ENCODE data around the gene FAM118B.

The FAM118B gene

DNA sequence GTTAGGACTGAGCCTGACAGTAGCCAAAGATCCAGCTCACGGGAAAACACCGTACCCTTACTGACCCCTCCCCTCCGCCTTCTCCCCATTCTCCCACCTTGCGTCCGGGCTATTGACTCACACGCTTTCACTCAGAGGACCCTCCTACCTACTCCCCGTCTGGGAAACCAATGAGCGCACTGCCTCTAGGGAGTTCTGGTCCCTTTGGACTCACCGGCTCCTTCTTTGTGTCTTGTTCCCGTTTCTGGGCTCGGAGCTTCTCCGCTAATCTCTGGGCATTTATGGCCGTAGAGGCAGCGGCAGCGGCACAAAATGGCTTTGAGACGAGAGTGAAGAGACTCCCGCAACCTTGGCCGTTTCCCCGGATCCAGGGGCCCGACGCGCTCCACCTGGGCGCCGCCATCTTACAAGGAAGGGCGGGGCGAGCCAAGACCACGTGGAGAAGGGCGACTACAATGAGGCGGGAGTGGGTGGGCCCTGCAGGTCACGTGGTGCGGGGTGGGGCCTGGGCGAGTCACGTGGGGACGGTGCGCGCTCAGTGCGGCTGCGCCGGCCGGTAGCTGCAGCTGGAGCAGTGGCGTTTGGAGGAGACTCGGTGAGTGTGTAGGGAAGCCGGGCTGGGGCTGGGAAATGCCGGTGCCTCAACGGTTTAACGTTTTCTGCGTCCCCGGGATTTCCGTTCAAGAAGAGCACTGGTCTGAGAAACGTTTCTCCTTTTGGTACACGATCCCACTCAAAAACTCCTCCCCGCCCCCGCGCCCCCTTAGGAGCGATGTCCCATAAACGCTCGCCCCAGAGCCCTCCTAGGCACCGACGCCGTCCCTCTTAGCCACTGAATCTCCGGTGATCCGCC is at the start of gene FAM118B, which contains the start of gene RPUSD4:
FAM118B (plus strand) TSS at position 547 of the 853 bp plus-strand sequence. CDS start 23,220 bp downstream, outside the sequence.
RPUSD4 (minus strand) TSS at position 415 of the 853 bp plus-strand sequence; CDS start at position 403, 12 bp downstream.
- peak; percentile 99 for DNase-seq (ENCODE audit: low read depth)

DNA sequence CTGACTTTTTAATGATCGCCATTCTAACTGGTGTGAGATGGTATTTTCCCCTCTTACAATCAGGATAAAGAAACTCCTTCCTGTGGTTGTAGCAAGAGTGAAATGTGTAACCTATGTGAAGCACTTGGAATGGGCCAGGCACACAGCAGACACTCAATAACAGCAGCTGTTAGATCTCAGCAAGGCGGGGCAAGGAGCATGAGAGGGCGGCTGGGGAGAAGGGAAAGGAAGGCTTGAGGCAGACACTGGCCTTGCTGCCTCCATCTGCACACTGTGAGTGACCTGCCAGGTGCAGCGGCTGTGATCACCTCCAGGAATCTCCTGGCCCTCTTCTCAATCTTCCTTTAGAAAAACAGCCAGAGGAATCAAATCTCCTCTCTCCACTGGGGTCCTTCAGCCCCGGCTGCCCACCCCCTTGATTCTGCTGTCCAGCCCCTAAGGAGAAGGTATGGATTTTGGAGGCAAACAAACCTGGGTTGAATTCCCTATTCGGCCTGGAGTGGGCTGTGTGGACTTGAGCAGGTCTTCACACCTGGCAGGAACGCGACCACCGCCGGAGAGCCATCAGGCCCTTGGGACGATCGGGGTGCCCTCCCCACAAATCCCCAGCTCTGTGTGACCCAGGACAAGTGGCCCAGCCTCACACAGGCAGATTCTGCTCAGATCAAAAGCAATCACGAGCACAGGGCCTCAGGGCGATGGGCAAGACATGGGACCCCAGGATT is 49.1 kb upstream of the FAM118B start:
- no peak for DNase-seq (ENCODE audit: low read depth)

DNA sequence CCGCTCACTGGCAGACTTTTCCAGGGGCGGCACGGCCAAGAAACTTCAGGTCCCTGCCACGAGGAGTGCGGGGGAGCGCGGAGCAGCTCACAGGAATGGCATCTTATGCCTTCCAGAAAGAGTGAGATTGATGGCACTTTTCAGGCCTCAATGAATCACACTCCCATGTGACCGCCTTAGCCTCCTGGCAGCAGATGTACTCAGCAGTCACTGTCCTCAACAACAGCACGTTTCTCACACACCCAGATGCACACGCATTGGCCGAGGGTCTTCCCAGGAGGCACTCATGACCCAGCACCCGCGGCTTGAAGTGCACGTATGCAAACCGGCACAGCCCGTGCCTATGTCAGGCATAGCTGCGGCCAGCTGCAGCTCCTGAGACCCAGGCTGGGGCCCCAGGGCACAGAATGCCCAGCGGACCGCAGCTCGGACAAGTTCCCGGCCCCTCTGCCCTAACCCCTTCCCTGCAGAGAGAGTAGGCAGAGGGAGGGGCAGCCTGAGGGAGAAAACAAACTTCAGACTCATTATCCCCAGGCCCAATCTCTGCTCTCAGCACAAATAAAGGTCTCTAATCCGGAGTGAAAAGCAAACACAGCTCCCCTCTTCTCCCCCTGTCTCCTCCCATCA is 48.4 kb upstream of the FAM118B start:
- DNase-seq (ENCODE audit: low read depth) = no peak

DNA sequence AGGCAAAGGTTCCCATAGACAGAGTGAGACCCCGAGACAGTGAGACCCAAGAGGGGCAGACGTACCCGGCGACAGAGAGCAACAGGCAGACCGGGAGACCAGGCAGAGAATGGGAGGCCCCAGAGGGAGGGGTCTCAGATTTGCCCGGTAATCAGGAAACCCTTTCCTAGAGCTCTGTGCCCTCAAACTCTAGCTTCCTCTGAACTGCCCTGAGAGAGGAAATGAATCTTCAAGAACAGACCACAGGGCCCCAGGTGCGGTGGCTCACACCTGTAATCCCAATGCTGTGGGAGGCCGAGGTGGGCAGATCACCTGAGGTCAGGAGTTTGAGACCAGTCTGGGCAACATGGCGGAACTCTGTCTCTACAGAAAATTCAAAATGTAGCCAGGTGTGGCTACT is 47.8 kb upstream of the FAM118B start:
- DNase-seq (ENCODE audit: low read depth) = no peak

DNA sequence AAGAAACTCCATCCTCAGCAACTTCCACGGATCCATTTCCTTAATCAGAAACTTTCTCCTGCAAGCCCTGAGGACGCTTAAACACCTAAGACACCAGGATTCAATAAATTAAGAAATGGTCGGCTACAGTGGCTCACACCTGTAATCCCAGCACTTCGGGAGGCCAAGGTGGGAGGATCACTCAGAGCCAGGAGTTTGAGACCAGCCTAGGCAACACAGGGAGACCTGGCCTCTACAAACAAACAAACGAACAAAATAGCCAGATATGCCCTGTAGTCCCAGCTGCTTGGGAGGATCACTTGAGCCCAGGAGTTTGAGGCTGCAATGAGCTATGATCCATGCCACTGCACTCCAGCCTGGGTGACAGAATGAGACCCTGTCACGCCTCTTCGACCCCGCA is 46.8 kb upstream of the FAM118B start:
- DNase-seq (ENCODE audit: low read depth) = no peak

DNA sequence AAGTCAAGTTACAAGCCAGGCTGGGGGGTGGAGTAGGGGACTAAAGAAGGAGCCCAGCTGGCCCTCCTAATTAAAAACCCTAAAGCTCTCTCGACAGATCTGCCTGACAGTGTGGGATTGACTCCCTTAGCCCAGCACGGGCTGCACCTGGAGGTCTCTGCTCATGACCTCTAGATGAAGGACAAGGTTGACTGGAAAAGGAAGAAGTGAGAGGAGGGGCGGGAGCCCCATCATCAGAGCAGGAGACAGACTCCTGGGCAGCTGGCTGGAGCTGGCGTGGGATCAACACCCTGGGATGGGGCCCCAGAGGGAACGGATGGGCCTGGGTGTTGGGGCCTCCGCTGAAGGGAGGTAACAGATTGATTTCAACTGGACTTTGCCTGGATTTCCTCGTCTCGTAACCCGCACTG is 46.3 kb upstream of the FAM118B start:
- DNase-seq (ENCODE audit: low read depth) = no peak

DNA sequence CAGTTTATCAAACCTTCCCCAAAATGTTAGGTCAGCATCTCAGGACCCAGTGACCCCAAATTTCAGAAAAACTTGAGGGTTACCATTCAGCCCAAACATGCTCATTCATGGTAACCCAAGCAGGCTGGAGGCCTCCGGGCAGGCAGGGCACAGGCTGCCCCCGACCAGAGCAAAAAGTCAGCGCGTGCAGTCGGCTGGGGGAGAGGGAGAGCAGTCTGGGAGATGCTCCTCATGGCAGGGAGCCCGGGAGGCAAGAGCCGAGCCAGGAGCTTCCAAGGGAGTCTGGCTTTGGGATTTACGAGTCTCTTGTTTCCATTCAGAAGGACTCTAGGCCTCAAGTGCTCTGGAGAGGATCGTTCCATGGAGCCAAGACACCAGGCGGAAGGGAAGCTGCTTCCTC is 45.8 kb upstream of the FAM118B start:
- DNase-seq (ENCODE audit: low read depth) = no peak

DNA sequence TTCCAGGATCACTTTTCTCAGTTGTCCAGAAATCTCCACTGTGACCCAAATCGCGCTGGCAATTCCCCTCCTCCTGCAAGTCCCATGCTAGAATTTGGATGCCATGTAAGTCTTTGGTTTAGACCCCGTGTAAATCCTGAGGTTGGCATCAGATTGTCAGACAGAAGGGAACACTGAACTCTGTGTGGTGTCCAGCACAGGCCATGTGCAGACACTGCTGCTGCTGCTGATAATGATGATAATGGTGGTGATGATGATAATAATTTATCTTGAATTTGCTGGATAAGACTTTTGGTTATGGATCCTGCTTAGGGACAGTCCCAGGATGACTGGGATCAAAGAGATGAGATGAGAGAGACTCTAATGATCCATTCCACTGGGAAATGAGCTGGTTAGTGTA is 45.2 kb upstream of the FAM118B start:
- no peak for DNase-seq (ENCODE audit: low read depth)

DNA sequence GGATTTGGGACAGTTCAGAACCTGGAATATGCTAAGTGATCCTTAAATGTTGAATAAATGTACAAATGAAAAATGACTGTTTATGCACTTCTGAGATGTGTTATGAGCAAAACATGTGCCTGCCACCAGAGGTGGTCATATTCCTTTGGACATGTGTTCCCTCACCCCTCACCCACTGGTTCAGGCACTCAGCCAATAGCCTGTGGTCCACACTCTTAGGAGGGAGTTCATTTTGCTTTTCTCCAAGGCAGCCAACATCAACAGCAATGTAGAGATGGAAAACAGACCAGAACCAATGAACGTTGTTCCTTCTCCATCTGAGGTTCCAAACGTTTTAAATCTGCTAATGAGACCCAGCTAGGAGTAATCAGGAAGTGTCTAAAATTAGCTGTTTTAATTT is 44.1 kb upstream of the FAM118B start:
- DNase-seq (ENCODE audit: low read depth) = no peak

DNA sequence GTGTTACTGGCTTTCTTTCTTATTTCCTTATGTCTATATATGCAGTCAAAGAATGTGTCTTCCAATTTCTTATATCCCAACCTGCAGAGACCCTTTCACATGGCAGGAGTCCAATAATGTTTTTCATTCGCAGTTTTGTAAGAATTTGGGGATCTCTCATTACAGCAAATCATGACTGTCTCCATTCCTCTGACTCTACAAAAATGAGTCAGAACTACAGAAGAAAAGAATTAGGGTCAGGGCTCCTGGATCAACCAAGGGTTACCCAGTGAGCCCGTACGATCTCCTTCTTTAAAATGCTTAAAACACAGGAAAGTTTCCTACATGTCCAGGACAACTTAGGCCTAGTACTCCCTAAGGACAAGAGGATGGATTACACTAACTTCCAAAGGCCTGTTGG is 42.3 kb upstream of the FAM118B start:
- no peak for DNase-seq (ENCODE audit: low read depth)

DNA sequence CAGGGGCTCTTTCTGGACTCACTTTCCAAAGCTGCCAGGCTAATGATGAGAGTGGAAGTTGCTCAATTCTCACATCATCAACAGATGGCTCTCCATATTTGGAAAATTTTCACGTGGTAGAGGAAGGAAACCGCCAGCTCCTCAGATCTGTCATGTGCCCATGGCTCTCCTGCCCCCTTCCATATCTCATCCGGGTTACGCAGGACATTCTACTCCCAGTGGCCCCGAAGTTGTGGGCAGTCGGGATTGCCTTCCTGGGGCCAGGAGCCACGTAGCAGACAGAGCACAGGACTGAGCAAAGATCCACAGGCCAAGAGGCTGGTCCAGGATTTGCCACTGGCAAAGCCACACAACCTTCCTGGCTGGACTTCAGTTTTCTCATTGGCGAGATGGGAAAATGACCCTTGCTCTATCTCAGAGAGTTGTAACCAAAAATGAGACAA is 39.0 kb upstream of the FAM118B start:
- DNase-seq (ENCODE audit: low read depth) = no peak

DNA sequence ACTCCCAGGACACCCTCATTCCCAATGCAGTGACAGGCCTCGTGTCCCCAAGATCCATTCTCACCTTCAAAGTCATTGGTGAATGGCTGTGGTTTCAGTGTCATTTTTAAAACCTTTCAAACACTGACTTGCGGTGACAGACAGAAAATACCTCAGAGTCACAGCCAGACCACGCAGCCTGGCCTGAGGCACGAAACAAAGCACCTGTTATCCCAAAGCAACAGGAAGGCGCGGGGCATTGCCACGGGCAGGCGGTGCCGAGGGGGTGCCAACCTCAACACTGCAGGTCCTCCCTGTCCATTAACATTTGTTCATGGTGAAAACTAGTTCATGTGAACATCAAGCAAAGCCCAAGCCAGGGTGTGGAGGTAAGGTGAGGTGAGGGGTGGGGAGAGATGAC is 38.3 kb upstream of the FAM118B start:
- no peak for DNase-seq (ENCODE audit: low read depth)

DNA sequence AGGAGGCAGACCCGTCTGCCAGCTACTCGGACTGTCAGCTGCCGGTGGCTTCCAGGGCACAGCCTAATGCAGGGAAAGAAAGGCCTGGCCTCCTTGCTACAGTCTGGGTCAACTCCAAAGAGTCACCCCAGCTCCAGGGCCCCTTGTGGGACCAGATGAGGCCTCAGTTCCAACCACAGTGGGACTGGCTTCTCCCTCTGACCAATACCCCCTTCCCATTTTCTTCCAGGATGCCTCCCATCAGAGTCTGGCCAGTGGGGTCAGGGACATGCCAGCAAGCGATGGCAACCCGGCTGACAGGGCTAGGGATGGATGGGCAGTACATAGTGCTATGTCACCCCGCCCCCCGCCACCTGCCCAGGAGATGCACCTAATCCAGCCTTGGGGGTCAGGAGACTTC is 36.8 kb upstream of the FAM118B start:
- DNase-seq (ENCODE audit: low read depth) = no peak

DNA sequence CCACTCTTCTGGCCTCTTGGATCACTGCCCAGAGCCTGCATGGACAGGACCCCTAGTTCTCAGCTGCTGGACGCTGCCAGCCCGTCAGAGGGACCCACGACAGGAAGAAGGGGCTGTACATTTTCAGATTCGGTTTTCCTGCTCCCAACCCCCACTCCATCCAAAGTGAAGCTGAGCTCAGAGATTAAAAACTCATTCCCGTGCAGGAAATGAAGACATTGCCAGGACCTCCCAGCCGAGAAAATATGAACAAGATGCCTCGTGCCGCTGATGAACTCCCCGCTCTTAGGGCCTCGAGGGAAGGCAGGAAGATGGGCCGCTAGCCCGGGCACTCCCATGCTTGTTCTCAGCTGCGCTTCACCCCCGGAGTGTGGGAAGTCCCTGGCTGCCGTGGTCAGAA is 36.2 kb upstream of the FAM118B start:
- DNase-seq (ENCODE audit: low read depth) = no peak

DNA sequence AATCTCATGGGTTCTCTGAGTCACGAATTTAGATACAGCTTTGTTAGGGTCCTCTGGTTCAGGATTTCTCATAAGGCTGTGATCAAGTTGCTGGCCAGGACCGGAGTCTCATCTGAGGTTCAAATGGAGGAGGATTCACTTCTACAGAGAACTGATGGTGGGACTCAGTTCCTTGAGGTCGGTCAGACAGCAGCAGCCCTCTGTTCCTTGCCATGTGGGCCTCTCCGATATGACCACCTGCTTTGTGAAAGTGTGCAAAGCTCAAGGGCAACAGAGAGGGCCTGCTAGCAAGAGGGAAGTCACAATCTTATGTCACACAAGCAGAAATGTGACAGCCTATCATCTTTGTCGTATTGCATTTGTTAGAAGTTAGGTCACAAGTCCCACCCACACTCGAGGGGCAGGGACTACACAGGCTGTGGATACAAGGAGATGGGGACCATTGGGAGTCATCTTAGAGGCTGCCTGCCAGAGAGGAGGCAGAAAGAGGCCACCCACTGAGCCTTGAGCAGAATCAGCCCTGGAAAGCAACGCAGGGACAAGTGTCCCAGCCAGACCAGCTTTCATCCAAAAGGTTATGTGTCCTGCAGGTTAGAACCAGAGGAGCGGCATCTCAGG is 34.6 kb upstream of the FAM118B start:
- DNase-seq (ENCODE audit: low read depth) = no peak

DNA sequence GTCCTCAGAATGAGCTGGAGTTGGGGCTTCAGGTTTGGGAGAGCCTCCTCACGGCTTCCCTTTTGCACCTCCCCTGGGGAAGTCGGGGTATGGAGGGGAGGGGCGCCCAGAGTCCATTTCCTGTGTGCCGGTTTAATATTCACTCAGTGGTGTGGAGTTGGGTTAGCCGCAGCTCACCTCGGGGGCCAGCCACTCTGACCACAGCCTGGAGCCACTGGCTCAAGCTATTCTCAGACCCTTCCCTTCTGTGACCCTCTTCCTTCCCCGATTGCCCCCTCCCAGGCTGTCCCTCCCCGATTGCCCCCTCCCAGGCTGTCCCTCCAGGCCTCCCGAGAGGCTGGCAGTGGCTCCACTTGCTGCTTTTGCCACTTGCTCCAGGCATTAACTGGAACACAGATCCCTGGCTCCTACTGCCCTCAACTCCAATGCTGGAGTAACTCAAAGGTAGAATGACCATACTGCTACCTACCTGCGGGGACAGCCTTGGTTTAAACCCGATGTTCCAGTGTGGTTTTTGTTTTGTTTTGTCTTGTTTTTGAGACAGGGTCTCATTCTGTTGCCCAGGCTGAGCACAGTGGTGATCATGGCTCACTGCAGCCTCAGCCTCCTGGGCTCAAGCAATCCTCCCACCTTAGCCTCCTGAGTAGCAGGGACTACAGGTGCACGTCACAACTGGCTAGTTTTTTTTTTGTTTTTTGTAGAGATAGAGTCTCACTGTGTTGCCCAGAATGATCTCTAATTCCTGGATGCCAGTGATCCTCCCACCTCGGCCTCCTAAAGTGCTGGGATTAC is 29.4 kb upstream of the FAM118B start:
- DNase-seq (ENCODE audit: low read depth) = no peak

DNA sequence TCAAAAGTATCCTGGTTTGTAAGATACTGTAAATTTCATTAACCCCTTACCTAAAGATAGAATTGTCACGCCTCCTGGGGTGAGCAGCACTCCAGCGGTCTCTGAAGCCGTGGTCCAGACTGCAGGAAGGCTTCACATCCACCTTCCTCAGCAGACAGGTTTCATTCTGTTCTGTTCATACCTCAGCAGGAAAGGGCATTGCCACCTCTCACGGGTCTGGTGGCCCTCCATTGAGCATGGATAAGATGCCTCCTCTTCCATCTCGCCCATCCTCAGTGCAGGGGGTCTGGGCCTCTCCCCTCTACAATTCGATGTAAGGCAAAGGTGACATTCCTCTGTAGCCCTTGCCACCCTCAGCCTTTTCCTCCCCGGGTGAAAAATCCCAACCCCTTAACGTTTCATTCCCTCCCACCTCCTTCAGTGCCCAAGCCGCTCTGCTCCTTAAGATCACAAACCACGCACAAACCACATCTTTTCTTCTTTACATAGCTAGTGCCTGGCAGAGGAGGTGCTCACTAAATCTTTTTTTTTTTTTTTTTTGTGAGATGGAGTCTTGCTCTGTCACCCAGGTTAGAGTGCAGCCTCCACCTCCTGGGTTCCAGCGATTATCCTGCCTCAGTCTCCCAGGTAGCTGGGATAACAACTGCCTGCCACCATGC is 28.7 kb upstream of the FAM118B start:
- DNase-seq (ENCODE audit: low read depth) = no peak

DNA sequence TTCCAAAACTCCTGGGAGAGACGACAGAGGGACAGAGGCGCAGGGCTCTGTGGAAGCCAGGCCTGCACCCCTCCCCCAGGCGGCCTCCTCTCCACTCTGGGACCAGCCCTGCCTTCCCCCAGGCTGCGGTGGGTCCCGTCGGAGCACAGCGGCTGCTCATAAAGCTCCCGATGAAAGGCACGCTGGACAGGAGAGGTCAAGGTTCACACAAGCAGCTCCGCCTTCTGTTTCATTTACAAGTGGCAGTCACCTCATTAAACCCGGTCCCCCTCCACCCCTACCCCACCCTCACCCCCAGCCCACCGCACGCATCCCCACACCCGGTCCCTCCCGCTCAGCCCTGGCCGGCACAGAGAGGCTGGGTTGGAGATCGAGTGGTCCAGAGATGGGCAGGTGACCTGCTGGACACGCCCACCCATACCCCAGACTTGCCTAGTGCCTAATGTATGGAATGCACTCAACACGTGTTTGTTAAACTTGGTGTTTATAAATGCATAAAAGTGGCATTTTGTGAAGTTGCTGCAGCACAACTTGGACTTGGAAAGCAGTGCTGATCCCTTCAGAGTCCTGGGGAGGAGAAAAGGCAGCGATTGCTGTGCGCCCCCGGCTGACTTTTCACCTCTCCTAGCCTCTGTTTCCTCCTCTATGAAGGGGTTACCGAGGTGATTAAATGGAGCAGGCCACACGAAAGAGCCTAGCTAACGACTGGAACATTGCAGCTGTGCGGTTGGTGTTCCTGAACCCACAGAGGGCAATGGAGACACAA is 26.1 kb upstream of the FAM118B start:
- DNase-seq (ENCODE audit: low read depth) = no peak

DNA sequence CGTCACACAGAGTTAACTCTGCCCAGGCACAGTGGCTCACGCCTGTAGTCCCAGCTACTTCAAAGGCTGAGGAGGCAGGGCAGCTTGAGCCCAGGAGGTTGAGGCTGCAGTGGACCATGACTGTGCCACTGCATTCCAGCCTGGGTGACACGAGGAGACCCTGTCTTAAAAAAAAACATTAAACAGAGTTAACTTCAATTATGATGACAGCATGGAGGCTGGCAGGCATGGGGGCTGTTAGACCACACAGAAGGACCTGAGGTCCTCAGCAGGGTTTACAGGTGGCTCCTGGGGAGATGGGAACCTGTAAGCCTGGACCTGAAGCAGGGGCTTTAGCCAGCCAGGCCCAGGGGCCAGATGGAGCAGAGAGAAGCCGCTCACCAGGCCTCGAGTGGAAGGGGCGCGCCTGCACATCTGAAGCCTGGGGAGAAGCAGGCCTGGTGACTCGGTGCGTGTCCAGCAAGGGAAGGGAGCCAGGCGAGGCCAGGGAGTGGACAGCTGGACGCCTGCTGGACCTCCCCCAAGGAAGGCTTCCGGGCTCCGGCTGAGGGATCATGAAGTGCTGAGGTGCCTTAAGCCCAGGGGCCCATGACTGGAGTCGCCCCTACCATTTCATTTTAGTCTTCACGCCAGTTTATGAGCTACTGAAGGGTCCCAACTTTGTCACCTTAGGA is 25.4 kb upstream of the FAM118B start:
- no peak for DNase-seq (ENCODE audit: low read depth)
